Measurements from ENCODE around the gene KCTD5.

Gene KCTD5

DNA sequence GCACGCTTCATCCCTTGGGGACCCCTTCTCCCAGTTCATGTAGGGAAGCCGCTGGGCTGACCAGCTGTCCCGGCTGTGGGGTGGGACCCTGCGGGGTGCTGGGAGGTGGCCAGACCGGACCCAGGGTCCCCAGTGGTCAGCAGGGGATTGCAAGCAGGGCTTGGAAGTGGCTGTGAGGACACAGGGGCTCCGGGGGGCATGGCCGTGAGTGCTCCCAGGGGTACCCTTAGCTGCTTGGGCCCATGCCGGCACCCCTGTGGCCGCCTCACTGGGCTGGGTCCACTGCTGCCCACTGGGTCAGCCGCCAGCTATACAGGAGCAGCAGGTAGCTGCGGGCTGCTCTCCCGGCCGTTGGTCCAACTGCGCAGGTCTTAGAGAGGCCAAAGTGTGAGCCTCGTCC lies 18.9 kb downstream of the KCTD5 start:
- Histone ChIP-seq H3K4me3 (no peak overlapping the region), H3K4me1 (no peaks in the 10 kb centered on the region), H3K36me3 (peaks cover 63 to 98% (median 96%) of the 10 kb centered on the region in 3 donors), H3K9me3 (no peaks in the 10 kb centered on the region), H3K27ac (no peak overlapping the region), H3K27me3 (no peaks in the 10 kb centered on the region)
- DNase-seq: no peak
- TF ChIP-seq, protein P1, sequence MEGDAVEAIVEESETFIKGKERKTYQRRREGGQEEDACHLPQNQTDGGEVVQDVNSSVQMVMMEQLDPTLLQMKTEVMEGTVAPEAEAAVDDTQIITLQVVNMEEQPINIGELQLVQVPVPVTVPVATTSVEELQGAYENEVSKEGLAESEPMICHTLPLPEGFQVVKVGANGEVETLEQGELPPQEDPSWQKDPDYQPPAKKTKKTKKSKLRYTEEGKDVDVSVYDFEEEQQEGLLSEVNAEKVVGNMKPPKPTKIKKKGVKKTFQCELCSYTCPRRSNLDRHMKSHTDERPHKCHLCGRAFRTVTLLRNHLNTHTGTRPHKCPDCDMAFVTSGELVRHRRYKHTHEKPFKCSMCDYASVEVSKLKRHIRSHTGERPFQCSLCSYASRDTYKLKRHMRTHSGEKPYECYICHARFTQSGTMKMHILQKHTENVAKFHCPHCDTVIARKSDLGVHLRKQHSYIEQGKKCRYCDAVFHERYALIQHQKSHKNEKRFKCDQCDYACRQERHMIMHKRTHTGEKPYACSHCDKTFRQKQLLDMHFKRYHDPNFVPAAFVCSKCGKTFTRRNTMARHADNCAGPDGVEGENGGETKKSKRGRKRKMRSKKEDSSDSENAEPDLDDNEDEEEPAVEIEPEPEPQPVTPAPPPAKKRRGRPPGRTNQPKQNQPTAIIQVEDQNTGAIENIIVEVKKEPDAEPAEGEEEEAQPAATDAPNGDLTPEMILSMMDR (IDR thresholded peaks at IDR 0.05): no peak
- intact Hi-C loops (cut with DNase I; ENCODE audit: low total_unique reads): no loop called here

DNA sequence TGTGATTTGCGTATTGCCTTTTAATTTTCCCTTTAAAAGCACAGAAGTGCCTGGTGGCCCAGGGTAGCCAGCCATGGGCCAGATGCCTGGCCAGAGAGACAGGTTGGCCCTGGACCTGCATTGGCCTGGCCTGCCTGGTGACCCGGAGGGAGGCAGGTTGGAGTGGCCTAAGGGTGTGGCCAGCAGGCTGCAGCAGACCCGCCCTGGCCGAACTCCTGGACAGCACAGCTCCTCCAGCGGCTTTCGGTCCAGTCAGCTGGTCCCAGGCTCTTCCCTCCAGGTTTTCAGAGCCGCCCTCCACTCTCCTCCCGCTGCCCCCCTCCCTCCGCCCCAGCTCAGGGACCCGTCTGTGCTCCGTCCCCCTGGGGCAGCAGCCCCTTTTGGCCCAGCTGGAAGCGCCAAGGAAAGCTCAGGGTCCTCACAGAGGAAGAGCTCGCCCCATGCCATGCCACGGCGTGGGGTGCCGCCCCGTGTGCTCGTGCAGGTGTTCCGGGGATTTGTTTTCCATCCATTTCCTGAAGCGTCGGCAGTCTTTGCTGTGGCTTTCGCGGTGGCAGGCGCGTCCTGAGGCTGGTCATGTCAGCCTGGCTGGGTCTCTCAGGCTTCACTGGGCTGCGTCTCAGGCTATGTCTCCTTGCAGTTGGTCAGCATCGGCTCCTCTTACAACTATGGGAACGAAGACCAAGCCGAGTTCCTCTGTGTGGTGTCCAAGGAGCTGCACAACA lies 19.6 kb downstream of the KCTD5 start:
- intact Hi-C loops (cut with DNase I; ENCODE audit: low total_unique reads): no loop called here
- Histone ChIP-seq H3K36me3 (peaks cover 61 to 100% (median 93%) of the 10 kb centered on the region in 3 donors), H3K4me1 (no peaks in the 10 kb centered on the region)

DNA sequence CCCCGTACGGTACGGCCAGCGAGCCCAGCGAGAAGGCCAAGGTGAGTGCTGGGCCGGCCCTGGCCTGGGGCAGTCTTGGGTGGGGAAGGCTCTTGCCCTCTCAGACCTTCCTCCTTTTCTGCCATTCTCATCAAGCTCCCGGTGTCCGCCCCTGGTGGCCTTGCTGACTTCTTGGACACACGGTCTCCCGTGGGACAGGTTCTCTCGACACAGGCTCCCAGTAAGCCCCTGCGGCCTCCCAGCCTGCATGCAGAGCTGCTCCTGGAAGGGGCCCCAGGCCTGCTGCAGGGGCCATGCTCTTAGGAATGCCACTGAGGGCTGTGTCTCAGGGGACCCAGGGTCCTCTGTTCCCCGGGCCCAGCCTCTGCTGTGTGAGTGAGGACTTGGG lies 20.1 kb downstream of the KCTD5 start:
- no peaks in the 10 kb centered on the region for H3K27me3 ChIP-seq
- no peaks in the 10 kb centered on the region for H3K9me3 ChIP-seq
- intact Hi-C loops (cut with DNase I; ENCODE audit: low total_unique reads): no loop called here
- no peaks in the 10 kb centered on the region for H3K4me1 ChIP-seq
- TF ChIP-seq, protein P1 (IDR thresholded peaks at IDR 0.05): no peak
- H3K4me3 ChIP-seq: no peak overlapping the region
- peaks cover 61 to 100% (median 92%) of the 10 kb centered on the region in 3 donors for H3K36me3 ChIP-seq
- no peak overlapping the region for H3K27ac ChIP-seq
- no peak for DNase-seq

More for the DNA sequence above, 19.6 kb downstream of the KCTD5 start:
- no peaks in the 10 kb centered on the region for H3K9me3 ChIP-seq
- no peak for DNase-seq
- no peak overlapping the region for H3K27ac ChIP-seq
- TF ChIP-seq, protein P1 (IDR thresholded peaks at IDR 0.05): no peak
- no peak overlapping the region for H3K4me3 ChIP-seq
- no peaks in the 10 kb centered on the region for H3K27me3 ChIP-seq

DNA sequence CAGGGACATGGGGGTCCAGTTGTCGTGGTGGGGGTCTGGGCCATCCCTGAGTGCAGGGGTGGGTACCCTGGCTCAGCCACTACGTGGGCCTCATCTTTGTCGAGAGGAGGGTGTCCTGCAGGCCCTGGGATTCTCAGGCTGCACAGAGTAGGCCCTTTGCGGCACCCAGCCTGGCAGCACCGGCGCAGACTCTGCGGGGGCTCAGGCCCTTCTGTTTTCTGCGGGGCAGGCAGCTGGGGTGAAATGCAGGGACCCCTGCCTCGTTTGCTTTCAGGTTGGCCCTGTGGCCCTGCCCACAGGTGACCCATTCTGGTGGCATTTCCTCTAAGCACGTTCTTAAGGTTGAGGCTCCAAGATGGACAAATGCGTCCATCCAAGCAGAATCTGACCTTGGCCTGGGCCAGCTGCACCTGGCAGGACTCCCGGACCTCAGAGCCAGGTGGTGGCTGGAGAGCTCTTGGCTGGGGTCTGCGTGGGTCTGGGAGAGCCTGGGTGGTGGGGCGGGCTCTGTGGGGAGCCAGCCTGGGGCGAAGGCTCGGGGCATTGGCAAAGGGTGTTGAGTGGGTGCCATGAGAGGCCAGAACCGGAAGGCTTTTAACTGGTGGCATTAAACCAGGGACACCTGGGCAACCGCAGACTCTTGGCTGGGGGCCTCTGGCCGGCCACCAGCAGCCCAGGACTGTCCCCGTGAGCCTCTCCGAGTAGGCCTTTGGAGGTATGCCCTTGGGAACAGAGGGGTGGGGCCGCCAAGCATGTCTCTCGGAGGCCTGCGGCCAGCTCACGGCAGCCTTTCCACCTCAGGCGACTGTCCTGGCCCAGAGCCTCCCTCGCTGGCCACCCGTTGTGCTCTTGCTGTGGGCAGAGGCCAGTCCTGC lies 20.8 kb downstream of the KCTD5 start:
- Histone ChIP-seq H3K4me3 (no peak overlapping the region), H3K27ac (no peak overlapping the region), H3K9me3 (no peaks in the 10 kb centered on the region), H3K36me3 (peaks cover 60 to 100% (median 92%) of the 10 kb centered on the region in 3 donors), H3K4me1 (no peaks in the 10 kb centered on the region), H3K27me3 (no peaks in the 10 kb centered on the region)
- no peak for DNase-seq
- TF ChIP-seq, protein P1 (IDR thresholded peaks at IDR 0.05): no peak
- intact Hi-C loops (cut with DNase I; ENCODE audit: low total_unique reads): no loop called here

DNA sequence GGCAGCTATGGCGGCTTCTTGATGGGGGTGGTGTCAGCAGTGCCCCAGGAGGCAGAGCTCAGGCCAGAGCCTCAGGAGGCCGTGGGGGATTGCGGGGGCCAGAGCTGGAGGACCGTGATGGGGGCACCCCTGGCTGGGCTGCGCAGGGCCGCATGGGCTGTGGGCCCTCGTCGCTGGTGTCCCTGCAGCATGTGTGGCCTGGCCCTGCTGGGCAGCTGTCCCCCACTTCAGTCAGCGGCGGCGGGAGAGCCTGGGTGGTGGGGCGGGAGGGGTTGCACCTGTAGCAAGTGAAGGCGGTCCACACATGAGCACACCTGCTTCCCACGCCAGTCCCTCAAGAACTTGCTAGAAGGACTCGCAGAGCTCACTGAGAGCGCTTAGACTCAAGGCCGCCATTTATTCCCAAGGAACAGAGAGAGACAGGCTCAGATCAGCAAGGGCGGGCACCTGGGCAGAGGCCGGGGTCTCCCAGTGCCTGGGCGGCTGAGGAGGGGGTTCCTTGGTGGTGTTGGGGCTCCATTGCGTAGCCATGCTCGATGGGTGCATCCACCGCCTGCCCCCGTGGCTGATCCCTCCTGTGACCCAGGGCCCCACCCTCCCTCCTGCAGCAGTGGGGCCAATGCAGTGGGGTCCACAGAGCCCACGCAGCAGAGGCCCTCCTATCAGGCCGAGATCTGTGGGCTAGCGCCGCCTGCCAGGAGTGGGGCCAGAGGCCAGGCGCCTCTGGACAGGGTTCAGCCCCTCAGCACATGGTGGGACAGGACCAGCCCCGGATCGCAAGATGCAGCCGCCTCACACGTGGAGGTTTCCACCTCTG lies 22.1 kb downstream of the KCTD5 start:
- Histone ChIP-seq H3K4me3 (no peak overlapping the region), H3K27ac (no peak overlapping the region), H3K36me3 (peaks cover 60 to 100% (median 92%) of the 10 kb centered on the region in 3 donors), H3K4me1 (no peaks in the 10 kb centered on the region), H3K9me3 (no peaks in the 10 kb centered on the region), H3K27me3 (no peaks in the 10 kb centered on the region)
- TF ChIP-seq, protein P1 (IDR thresholded peaks at IDR 0.05): no peak
- no peak for DNase-seq
- intact Hi-C loops (cut with DNase I; ENCODE audit: low total_unique reads): no loop called here
